Fibroblast of pulmonary artery (primary cell): Measurements from ENCODE around the gene CAMK2G.

Experiments
- DNase-seq: peaks from one replicate; pipeline ENCODE4 v3.0.0-alpha.2; 2010; ENCODE audit warnings: low read depth
- H3K4me3 ChIP-seq: replicated peaks from 2 replicates; pipeline ENCODE4 v1.5.1; 2011; ENCODE audit warnings: low read depth, mild to moderate bottlenecking, control low read depth, low read length, moderate library complexity
- TF ChIP-seq, protein P1 (sequence below): IDR thresholded peaks from 2 replicates; pipeline ENCODE4 v1.5.1; 2011; ENCODE audit warnings: mild to moderate bottlenecking, control low read depth, low read length, inconsistent platforms; ENCODE audit errors: missing control alignments

CAMK2G gene

DNA sequence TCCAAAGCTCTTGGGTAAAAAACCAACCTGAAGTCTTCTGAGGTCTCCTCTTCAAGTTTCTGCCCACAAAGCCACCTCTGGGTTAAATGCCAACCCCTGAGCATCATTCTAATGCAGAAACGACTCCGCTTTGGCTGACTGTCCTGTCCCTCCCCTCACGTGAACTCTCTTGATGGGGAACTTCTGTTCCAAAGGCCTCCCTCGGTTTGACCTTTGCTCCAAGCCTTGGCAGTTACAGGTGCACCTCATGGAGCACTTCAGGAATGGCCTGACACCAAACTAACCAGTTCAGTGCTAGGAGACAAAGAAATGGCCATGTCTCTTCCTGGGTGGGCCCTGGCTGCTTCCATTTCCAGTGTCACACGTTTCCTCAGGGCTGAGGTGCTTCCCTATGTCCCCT, 20.0 kb downstream of the CAMK2G start:
- no peak overlapping the region for H3K4me3 ChIP-seq
- TF ChIP-seq, protein P1, sequence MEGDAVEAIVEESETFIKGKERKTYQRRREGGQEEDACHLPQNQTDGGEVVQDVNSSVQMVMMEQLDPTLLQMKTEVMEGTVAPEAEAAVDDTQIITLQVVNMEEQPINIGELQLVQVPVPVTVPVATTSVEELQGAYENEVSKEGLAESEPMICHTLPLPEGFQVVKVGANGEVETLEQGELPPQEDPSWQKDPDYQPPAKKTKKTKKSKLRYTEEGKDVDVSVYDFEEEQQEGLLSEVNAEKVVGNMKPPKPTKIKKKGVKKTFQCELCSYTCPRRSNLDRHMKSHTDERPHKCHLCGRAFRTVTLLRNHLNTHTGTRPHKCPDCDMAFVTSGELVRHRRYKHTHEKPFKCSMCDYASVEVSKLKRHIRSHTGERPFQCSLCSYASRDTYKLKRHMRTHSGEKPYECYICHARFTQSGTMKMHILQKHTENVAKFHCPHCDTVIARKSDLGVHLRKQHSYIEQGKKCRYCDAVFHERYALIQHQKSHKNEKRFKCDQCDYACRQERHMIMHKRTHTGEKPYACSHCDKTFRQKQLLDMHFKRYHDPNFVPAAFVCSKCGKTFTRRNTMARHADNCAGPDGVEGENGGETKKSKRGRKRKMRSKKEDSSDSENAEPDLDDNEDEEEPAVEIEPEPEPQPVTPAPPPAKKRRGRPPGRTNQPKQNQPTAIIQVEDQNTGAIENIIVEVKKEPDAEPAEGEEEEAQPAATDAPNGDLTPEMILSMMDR, result no peak
- DNase-seq, result no peak

DNA sequence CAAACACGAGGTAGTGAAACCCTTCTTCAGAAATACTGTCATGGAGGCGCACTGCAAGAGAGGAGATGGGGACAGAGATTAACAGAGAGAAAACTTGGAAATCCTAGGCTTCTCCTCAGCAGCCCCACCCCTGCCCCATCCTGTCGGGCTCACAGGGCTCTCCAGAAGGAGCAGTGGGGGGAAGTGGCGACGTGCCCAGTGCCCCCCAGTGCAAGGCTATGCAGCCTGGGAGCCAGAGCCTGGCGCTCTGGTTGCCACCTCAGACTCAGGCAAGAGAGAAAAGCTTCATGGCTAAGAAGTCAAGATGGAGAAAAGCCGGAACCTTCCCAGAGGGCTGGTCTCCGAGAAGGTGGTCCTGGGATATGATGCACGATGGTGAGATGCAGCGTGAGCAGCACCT, 21.2 kb downstream of the CAMK2G start:
- no peak overlapping the region for H3K4me3 ChIP-seq
- DNase-seq, result no peak
- TF ChIP-seq, protein P1, result no peak

DNA sequence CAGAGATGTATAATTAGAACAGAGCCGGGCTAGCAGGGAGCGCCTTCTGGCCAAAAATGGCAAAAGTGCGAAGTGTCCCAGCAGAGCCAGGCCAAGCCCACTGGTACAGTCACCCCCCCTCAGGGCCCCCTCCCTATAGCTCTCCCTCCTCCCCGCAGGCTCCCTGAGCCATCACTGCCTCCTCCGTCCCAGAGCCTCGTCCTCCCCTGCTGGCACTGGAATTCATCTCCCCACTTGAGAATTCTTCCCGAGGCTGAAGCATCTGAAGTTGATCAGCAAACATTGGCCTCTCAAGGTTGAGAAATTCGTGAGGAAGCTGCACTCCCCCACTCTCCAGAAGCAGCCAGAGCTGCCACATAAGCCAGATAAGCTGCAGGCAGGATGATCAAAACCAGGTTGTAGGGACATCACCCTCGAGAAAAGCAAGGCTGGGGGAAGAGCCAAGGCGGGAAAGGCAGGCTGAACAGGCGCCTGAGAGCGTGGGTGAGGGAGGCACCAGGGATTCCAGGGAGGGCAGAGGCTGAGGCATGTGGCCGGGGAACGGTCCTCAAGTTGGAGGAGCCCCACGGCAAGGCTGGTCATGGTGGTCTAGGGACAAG, 23.4 kb downstream of the CAMK2G start:
- TF ChIP-seq, protein P1, result no peak
- no peak overlapping the region for H3K4me3 ChIP-seq
- peak; percentile 79 for DNase-seq

DNA sequence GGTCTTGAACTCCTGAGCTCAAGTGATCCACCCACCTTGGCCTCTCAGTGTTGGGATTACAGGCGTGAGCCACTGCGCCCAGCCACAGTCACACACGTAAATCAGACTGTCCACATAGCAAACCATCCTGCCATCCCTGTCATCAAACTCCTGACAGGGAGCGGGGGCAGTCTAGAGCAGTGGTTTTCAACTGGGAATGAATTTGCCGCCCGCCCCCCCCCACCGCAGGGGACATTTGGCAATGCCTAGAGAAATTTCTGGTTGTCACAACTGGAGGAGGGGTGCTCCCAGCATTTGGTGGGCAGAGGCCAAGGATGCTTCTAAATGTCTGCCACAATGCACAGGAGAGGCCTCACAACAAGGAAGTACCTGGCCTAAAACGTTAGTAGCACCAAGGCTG, 24.1 kb downstream of the CAMK2G start:
- TF ChIP-seq, protein P1, result no peak
- DNase-seq, result no peak
- H3K4me3 ChIP-seq, result no peak overlapping the region

DNA sequence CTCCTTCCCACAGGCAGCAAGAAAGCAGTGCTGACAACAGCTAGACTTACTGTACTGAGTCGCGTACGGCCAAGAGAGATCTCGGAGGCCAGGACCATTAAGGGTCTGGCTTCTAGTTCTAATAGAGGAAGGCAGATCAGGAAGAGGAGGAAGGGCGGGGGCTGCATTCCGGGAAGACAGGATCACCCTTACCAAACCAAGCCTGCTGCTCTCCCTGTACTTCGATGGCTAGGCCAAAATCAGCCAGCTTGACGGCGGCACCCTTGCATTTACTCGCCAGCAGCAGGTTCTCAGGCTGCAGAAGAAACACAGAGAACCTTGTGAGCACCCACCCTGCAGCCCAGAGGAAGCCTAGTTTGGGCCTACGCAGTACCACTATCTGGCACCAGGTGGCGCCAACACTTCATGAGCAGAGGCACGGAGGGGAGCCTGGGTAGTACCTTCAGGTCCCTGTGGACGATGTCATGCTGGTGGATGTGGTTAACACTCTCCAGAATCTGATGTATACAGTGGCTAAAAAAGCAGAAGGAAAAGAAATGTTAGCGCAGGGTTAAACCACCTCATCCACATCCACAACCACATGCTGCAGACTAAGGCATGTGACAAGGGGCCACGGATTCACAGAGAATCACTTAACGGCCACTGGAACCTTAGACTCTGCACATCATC, 25.4 kb downstream of the CAMK2G start:
- DNase-seq, result peak; percentile 84
- TF ChIP-seq, protein P1, result peak; percentile 100
- H3K4me3 ChIP-seq, result no peak overlapping the region

DNA sequence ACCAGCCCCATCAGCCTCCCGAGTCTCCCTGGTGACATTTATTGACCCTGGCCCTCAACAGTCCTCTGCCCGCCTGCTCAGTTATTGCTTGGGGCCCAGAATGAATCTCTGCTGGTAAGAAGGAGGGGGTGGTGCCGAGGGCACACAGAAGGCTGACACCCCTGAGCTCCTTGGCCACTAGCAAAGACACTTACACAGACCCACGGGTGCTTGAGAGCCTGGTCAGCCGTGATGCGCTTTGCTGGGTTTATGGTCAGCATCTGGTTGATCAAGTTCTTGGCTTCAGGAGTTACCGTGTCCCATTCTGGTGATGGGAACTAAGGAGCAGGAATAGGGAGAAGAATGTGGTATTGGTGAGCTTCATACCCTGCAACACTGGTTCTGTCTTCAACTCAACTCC, 27.3 kb downstream of the CAMK2G start:
- DNase-seq, result no peak
- TF ChIP-seq, protein P1, result no peak
- H3K4me3 ChIP-seq, result no peak overlapping the region

DNA sequence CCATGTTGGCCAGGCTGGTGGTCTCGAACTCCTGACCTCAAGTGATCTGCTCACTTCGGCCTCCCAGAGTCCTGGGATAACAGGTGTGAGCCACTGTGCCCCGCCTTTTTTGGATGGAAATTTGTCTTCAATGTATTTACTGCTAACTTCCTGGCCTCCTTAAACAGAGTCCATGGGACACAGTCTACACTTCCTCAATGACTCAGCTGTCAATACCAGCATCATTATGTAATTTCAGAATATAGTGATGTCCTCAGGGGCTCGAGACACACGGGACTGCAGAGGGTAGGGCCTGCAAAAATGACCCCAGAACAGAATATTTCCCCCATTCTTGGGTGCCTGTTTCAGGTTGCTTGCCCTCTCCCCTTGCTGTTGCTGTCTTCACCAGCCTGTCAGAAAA, 31.1 kb downstream of the CAMK2G start:
- no peak for DNase-seq
- TF ChIP-seq, protein P1, result no peak

More for the DNA sequence above, 31.1 kb downstream of the CAMK2G start:
- no peak overlapping the region for H3K4me3 ChIP-seq
